HepG2 (cell line): ENCODE data around the gene ADARB2. TPM values are rescaled to one million over a fixed set of nuclear protein-coding genes. Genes with fewer than 3 reads are reported as not detected.

ENCODE experiments used
- ATAC-seq: fragments of 200-7000 bp; cut with Tn5 transposase; 3 replicates; pipeline ENCODE4 v1.9.1; 2020; ENCODE audit warnings: mild to moderate bottlenecking, moderate library complexity
- BruUV-seq: library from RNA; stranded (reverse); fragments of 400-500 nt; replicated peaks from 2 replicates; lab custom pipeline; 2021; lab: Mats Ljungman, UMichigan
- CTCF ChIA-PET: fragments of 300-600 bp; formaldehyde crosslinking; extraction: SDS; loops from one replicate; lab custom pipeline; 2021; ENCODE audit warnings: low total read pairs, inconsistent platforms, low intra/inter-chr PET ratio; lab: Yijun Ruan, JAX
- POLR2A ChIA-PET: fragments of 350-600 bp; sonication (Branson Sonifier 250); formaldehyde crosslinking; loops from one replicate; lab custom pipeline; 2020; ENCODE audit warnings: antibody characterized with exemption, inconsistent platforms; lab: Yijun Ruan, JAX
- DNase-seq: peaks from one replicate; pipeline ENCODE4 v3.0.0-alpha.2; 2015; ENCODE audit warnings: low spot score
- FAIRE-seq: peaks from 3 replicates; lab custom pipeline; 2011; peaks lifted over from hg19 to GRCh38; lab: Jason Lieb, UNC
- H2AFZ ChIP-seq: one replicate; pipeline ENCODE4 v1.6.1; 2011; ENCODE audit warnings: low read length, inconsistent platforms
- H3K27ac ChIP-seq: fragments of 300-600 bp; 3 replicates; pipeline ENCODE4 v1.8.0; 2011; ENCODE audit warnings: mixed run types, mild to moderate bottlenecking, mixed read lengths, low read length, inconsistent platforms; ENCODE audit not compliant: insufficient read depth; ENCODE audit errors: extremely low read length
- H3K27me3 ChIP-seq, 2 experiments: fragments of 200-600 bp in 1 of 2; 2 replicates in 1 of 2; 3 replicates in 1 of 2; pipeline versions ENCODE4 v1.6.0 to v1.8.0; 2011; ENCODE audit warnings: low read length in 2 of 2, mild to moderate bottlenecking in 2 of 2, moderate library complexity in 2 of 2, inconsistent platforms in 1 of 2; ENCODE audit not compliant: insufficient read depth in 2 of 2, control insufficient read depth in 1 of 2
- H3K36me3 ChIP-seq, 2 experiments: fragments of 200-600 bp in 1 of 2; replicated peaks in 1 of 2; 2 replicates in 1 of 2; 3 replicates in 1 of 2; pipeline versions ENCODE4 v1.5.1 to v1.8.0; 2011; ENCODE audit warnings: low read length in 2 of 2, inconsistent platforms in 1 of 2; ENCODE audit not compliant: insufficient read depth in 2 of 2, control insufficient read depth in 1 of 2
- H3K4me1 ChIP-seq: 2 replicates; pipeline ENCODE4 v1.5.1; 2012; ENCODE audit warnings: low read length, inconsistent platforms; ENCODE audit not compliant: insufficient read depth
- H3K4me2 ChIP-seq: 2 replicates; pipeline ENCODE4 v1.6.0; 2011; ENCODE audit warnings: low read depth, low read length, inconsistent platforms
- H3K4me3 ChIP-seq, 3 experiments: fragments of 200-600 bp in 1 of 3; sonication (generic), shearing (Covaris generic) in 1 of 3; replicated peaks in 1 of 3; 2 replicates each; pipeline ENCODE4 v1.5.1; 2011 to 2016; ENCODE audit warnings: low read length in 3 of 3, inconsistent platforms in 2 of 3, low read depth in 2 of 3, mild to moderate bottlenecking in 2 of 3, control low read depth in 1 of 3, mixed read lengths in 1 of 3; ENCODE audit not compliant: insufficient read depth in 1 of 3
- H3K79me2 ChIP-seq: one replicate; pipeline ENCODE4 v1.6.1; 2011; ENCODE audit warnings: low read length, inconsistent platforms; ENCODE audit not compliant: insufficient read depth
- H3K9ac ChIP-seq: 2 replicates; pipeline ENCODE4 v1.6.0; 2011; ENCODE audit warnings: mild to moderate bottlenecking, low read depth, low read length, inconsistent platforms; ENCODE audit not compliant: insufficient read depth
- H3K9me3 ChIP-seq: 2 replicates; pipeline ENCODE4 v1.5.1; 2012; ENCODE audit warnings: mild to moderate bottlenecking, low read length
- H4K20me1 ChIP-seq: 2 replicates; pipeline ENCODE4 v1.6.0; 2011; ENCODE audit warnings: inconsistent platforms, mild to moderate bottlenecking, low read length, moderate library complexity; ENCODE audit not compliant: insufficient read depth
- ATF7 ChIP-seq, 2 experiments: fragments of 450-650 bp in 1 of 2; sonication (generic) in 1 of 2; formaldehyde crosslinking in 1 of 2; IDR thresholded peaks; 2 replicates each; pipeline versions ENCODE4 v1.4.0 to v1.6.1; 2016 to 2020; ENCODE audit warnings: antibody characterized with exemption in 1 of 2, mild to moderate bottlenecking in 1 of 2, missing genetic modification reagents in 1 of 2
- E2F5 ChIP-seq: sonication (generic); formaldehyde crosslinking; conservative IDR thresholded peaks from 2 replicates; pipeline ENCODE4 v1.4.0; 2020; ENCODE audit warnings: missing genetic modification reagents
- KLF6 ChIP-seq: IDR thresholded peaks from 2 replicates; pipeline ENCODE4 v1.8.0; 2016; ENCODE audit warnings: missing biosample characterization, missing genetic modification reagents
- MLLT10 ChIP-seq: sonication (generic); formaldehyde crosslinking; IDR thresholded peaks from 2 replicates; pipeline ENCODE4 v1.4.0; 2020; ENCODE audit warnings: missing genetic modification reagents
- MNT ChIP-seq: fragments of 450-650 bp; IDR thresholded peaks from 2 replicates; pipeline ENCODE4 v1.6.1; 2016
- NFKB2 ChIP-seq: sonication (generic); formaldehyde crosslinking; IDR thresholded peaks from 2 replicates; pipeline ENCODE4 v1.4.0; 2020; ENCODE audit warnings: missing genetic modification reagents, borderline replicate concordance
- NR3C1 ChIP-seq: sonication (generic); formaldehyde crosslinking; IDR thresholded peaks from 2 replicates; pipeline ENCODE4 v1.4.0; 2020; ENCODE audit warnings: missing genetic modification reagents
- U2AF1 ChIP-seq: fragments of 200-400 bp; formaldehyde crosslinking; optimal IDR thresholded peaks from 2 replicates; pipeline ENCODE3; 2017; ENCODE audit warnings: mild to moderate bottlenecking, low read depth, low read length
- ZBTB21 ChIP-seq: sonication (generic); formaldehyde crosslinking; IDR thresholded peaks from 2 replicates; pipeline ENCODE4 v1.4.0; 2020; ENCODE audit warnings: missing genetic modification reagents
- ZBTB4 ChIP-seq: sonication (generic); formaldehyde crosslinking; IDR thresholded peaks from 2 replicates; pipeline ENCODE4 v1.4.0; 2020; ENCODE audit warnings: missing genetic modification reagents, mild to moderate bottlenecking, borderline replicate concordance
- ZNF567 ChIP-seq: sonication (generic); formaldehyde crosslinking; IDR thresholded peaks from 2 replicates; pipeline ENCODE4 v1.8.1; 2023; ENCODE audit warnings: mild to moderate bottlenecking, missing genetic modification reagents, borderline replicate concordance
- ZNF790 ChIP-seq: sonication (generic); formaldehyde crosslinking; IDR thresholded peaks from 2 replicates; pipeline ENCODE4 v1.8.0; 2022; ENCODE audit warnings: missing genetic modification reagents, mild to moderate bottlenecking, borderline replicate concordance
- WGBS: methylation state at CpG from one replicate; pipeline ENCODE4 v1.1.6; 2017; ENCODE audit warnings: low lambda C conversion rate; 5-methylcytosine and 5-hydroxymethylcytosine counted together
- in situ Hi-C: cut with HindIII; loops from 2 replicates; pipeline ENCODE4 v1.10.0; 2017; ENCODE audit warnings: low pct_unique_long_range_greater_than_20kb; ENCODE audit not compliant: extremely low pct_ligation_motif_present
- intact Hi-C: fragments of 100-400 bp; cut with micrococcal nuclease; formaldehyde crosslinking; loops from one replicate; pipeline ENCODE4 v1.10.0; 2022; ENCODE audit not compliant: unreplicated experiment
- polyA plus RNA-seq, 8 experiments: library from polyadenylated mRNA; depleted of rRNA in 3 of 8; stranded (reverse) in 7 of 8; unstranded in 1 of 8; fragments of >200 nt; fragmentation: Illumina TruSeq in 4 of 8; extraction: Trizol in 4 of 8; gene quantifications; 2 replicates each; pipeline versions ENCODE4 v1.2.1 to v1.2.3, GENCODE V29; 2011 to 2016; ENCODE audit warnings: low read depth in 4 of 8, missing spikeins in 1 of 8, mixed read lengths in 1 of 8; ENCODE audit not compliant: insufficient read depth in 1 of 8
- total RNA-seq, 5 experiments: library from RNA; depleted of rRNA; stranded (reverse); fragments of >200 nt; fragmentation: Illumina TruSeq; extraction: Trizol; gene quantifications; 2 replicates each; pipeline ENCODE4 v1.2.3, GENCODE V29; 2016; ENCODE audit warnings: low read depth in 1 of 5
- TF ChIP-seq, protein P1 (sequence below): sonication (generic); formaldehyde crosslinking; IDR thresholded peaks from 2 replicates; pipeline ENCODE4 v1.4.0; 2020; ENCODE audit warnings: missing genetic modification reagents
- TF ChIP-seq, protein P2 (sequence below): sonication (generic); formaldehyde crosslinking; IDR thresholded peaks from 2 replicates; pipeline ENCODE4 v1.4.0; 2020; ENCODE audit warnings: missing genetic modification reagents, borderline replicate concordance

The ADARB2 gene
- total and polyA plus RNA-seq, 2 of the 13 experiments (the other 11 are each of a cell fraction or from before 2014, with no cell fraction given): not detected

DNA sequence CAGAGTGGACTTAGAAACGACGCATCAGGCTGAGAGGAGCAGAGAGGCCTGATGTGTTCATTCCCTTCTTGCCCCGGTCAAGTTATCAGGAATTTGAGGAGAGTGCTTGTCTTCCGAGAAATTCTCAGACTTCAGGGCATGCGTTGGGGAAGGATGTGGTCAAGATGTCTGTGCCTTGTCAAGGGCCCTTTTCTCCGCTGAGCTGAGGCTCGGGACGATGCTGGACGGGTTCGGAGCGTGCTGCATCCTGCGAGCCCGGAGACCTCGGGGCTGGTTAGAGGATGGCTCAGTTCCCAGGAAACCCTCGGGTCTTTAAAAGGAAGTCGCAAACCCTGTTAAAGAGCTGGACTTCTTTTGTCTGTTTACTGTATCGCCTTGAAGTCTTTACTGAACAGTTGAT, 325.4 kb downstream of the ADARB2 start:
- FAIRE-seq: no peak
- TF ChIP-seq ZBTB21 (CRISPR knock-in tag) (no peak), MNT (no peak), U2AF1 (no peak), KLF6 (CRISPR knock-in tag) (no peak), ATF7 (IDR thresholded peaks at IDR 0.05) (no peak), ATF7 (CRISPR knock-in tag; IDR thresholded peaks at IDR 0.05) (no peak), ZNF790 (CRISPR knock-in tag) (no peak), NFKB2 (CRISPR knock-in tag) (no peak), MLLT10 (CRISPR knock-in tag) (no peak), ZNF567 (CRISPR knock-in tag) (no peak), E2F5 (CRISPR knock-in tag) (no peak), NR3C1 (CRISPR knock-in tag) (no peak), ZBTB4 (no peak)
- TF ChIP-seq, protein P1, sequence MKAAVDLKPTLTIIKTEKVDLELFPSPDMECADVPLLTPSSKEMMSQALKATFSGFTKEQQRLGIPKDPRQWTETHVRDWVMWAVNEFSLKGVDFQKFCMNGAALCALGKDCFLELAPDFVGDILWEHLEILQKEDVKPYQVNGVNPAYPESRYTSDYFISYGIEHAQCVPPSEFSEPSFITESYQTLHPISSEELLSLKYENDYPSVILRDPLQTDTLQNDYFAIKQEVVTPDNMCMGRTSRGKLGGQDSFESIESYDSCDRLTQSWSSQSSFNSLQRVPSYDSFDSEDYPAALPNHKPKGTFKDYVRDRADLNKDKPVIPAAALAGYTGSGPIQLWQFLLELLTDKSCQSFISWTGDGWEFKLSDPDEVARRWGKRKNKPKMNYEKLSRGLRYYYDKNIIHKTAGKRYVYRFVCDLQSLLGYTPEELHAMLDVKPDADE (CRISPR knock-in tag): no peak
- TF ChIP-seq, protein P2, sequence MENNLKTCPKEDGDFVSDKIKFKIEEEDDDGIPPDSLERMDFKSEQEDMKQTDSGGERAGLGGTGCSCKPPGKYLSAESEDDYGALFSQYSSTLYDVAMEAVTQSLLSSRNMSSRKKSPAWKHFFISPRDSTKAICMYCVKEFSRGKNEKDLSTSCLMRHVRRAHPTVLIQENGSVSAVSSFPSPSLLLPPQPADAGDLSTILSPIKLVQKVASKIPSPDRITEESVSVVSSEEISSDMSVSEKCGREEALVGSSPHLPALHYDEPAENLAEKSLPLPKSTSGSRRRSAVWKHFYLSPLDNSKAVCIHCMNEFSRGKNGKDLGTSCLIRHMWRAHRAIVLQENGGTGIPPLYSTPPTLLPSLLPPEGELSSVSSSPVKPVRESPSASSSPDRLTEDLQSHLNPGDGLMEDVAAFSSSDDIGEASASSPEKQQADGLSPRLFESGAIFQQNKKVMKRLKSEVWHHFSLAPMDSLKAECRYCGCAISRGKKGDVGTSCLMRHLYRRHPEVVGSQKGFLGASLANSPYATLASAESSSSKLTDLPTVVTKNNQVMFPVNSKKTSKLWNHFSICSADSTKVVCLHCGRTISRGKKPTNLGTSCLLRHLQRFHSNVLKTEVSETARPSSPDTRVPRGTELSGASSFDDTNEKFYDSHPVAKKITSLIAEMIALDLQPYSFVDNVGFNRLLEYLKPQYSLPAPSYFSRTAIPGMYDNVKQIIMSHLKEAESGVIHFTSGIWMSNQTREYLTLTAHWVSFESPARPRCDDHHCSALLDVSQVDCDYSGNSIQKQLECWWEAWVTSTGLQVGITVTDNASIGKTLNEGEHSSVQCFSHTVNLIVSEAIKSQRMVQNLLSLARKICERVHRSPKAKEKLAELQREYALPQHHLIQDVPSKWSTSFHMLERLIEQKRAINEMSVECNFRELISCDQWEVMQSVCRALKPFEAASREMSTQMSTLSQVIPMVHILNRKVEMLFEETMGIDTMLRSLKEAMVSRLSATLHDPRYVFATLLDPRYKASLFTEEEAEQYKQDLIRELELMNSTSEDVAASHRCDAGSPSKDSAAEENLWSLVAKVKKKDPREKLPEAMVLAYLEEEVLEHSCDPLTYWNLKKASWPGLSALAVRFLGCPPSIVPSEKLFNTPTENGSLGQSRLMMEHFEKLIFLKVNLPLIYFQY (CRISPR knock-in tag): no peak

More for the DNA sequence above, 325.4 kb downstream of the ADARB2 start:
- BruUV-seq: no TSS peak
- H2AFZ ChIP-seq: no peak overlapping the region
- 4% methylated on average over 9 of the region's 17 CpGs for WGBS
- DNase-seq: no peak
- 0 out of 2 replicates have a peak, but pooled peaks cover 4% of the 10 kb centered on the region for H4K20me1 ChIP-seq
- H3K9me3 ChIP-seq: no peaks in the 10 kb centered on the region
- in situ Hi-C loops: no loop called here
- H3K9ac ChIP-seq: no peak overlapping the region
- no peaks in the 10 kb centered on the region for H3K36me3 ChIP-seq
- no peaks in the 10 kb centered on the region for H3K4me1 ChIP-seq
- ChIA-PET POLR2A (no interaction called here), CTCF (no interaction called here)
- intact Hi-C loops: no loop called here
- ATAC-seq: no peak
- H3K4me3 ChIP-seq: no peak overlapping the region
- H3K79me2 ChIP-seq: no peaks in the 10 kb centered on the region
- H3K27me3 ChIP-seq: peaks cover 8 to 65% of the 10 kb centered on the region in 2 experiments; a peak in 4 of 5 replicates
- no peak overlapping the region for H3K4me2 ChIP-seq
- H3K27ac ChIP-seq: no peak overlapping the region
